ENCODE data around the gene COL24A1. TPM values are rescaled to one million over a fixed set of nuclear protein-coding genes. Genes with fewer than 3 reads are reported as not detected.
A peak's percentile ranks its signal among the peaks of the same experiment; 100 is the strongest.

The COL24A1 gene
- total and polyA plus RNA-seq, 7 donors: 0.03 to 1.3 (median 0.13) TPM

GRCh38 chr1:86052948-86053698, 103.4 kb downstream of the COL24A1 start:
- Histone ChIP-seq H3K36me3 (ENCODE audit: insufficient read depth in 1 of 2, low read depth in 1 of 2) (peaks cover 0 to 2% of the 10 kb centered on the region in 2 donors), H3K4me1 (no peaks in the 10 kb centered on the region), H3K9me3 (no peaks in the 10 kb centered on the region), H3K27me3 (ENCODE audit: insufficient read depth in 3 of 3, low read length in 2 of 3) (no peaks in the 10 kb centered on the region), H3K27ac (no peak overlapping the region), H3K4me3 (no peak overlapping the region)
- intact Hi-C loops (cut with DNase I): no loop called here
- DNase-seq (no peak), ATAC-seq (no peak)
- WGBS, 3 donors: 81 to 88% (median 81%) methylated on average over 2 of the region's 2 CpGs
- TF ChIP-seq CTCF (IDR thresholded peaks at IDR 0.05): no peak

- no peaks in the 10 kb centered on the region for H3K27me3 ChIP-seq (ENCODE audit: insufficient read depth in 3 of 3, low read length in 2 of 3)
- no peak overlapping the region for H3K27ac ChIP-seq
- no peaks in the 10 kb centered on the region for H3K36me3 ChIP-seq (ENCODE audit: insufficient read depth in 1 of 2, low read depth in 1 of 2)
- 57 to 60% (median 58%) methylated on average over 1 of the region's 1 CpG for WGBS, 3 donors
- ATAC-seq (no peak), DNase-seq (no peak)
- no peaks in the 10 kb centered on the region for H3K4me1 ChIP-seq
- TF ChIP-seq CTCF (IDR thresholded peaks at IDR 0.05): no peak
- H3K4me3 ChIP-seq: no peak overlapping the region
- intact Hi-C loops (cut with DNase I): no loop called here
- H3K9me3 ChIP-seq: no peaks in the 10 kb centered on the region
Observed at GRCh38 chr1:86035101-86035500, 121.5 kb downstream of the COL24A1 start.

GRCh38 chr1:86030180-86030579, 126.4 kb downstream of the COL24A1 start:
- intact Hi-C loops (cut with DNase I): no loop called here
- H3K36me3 ChIP-seq (ENCODE audit: insufficient read depth in 1 of 2, low read depth in 1 of 2): no peaks in the 10 kb centered on the region
- H3K9me3 ChIP-seq: no peaks in the 10 kb centered on the region
- no peak for DNase-seq
- no peak for TF ChIP-seq CTCF (IDR thresholded peaks at IDR 0.05)
- no peaks in the 10 kb centered on the region for H3K27me3 ChIP-seq (ENCODE audit: insufficient read depth in 3 of 3, low read length in 2 of 3)
- H3K4me3 ChIP-seq: no peak overlapping the region
- 62 to 82% (median 77%) methylated on average over 1 of the region's 1 CpG for WGBS, 3 donors
- no peak overlapping the region for H3K27ac ChIP-seq
- H3K4me1 ChIP-seq: no peaks in the 10 kb centered on the region
- no peak for ATAC-seq

- H3K27me3 ChIP-seq (ENCODE audit: insufficient read depth in 3 of 3, low read length in 2 of 3): no peaks in the 10 kb centered on the region
- H3K27ac ChIP-seq: no peak overlapping the region
- TF ChIP-seq CTCF (IDR thresholded peaks at IDR 0.05): peak; percentile 62
- WGBS, 3 donors: 47 to 50% (median 47%) methylated on average over 2 of the region's 2 CpGs
- no peak overlapping the region for H3K4me3 ChIP-seq
- intact Hi-C loops (cut with DNase I): loop anchor here in 1 of 2 donors (10.0 kb wide), 1 partner anchor 714 kb away; no protein-coding TSS in a partner anchor
- no peaks in the 10 kb centered on the region for H3K9me3 ChIP-seq
- H3K36me3 ChIP-seq (ENCODE audit: insufficient read depth in 1 of 2, low read depth in 1 of 2): no peaks in the 10 kb centered on the region
- DNase-seq: no peak
- no peak for ATAC-seq
- no peaks in the 10 kb centered on the region for H3K4me1 ChIP-seq
Observed at GRCh38 chr1:86018283-86018923, 138.2 kb downstream of the COL24A1 start.

Data from psoas muscle (tissue), 8 donors.